CD4-positive, CD25-positive, alpha-beta regulatory T cell (primary cell): ENCODE results near the gene UBXN2A. TPM values are rescaled to one million over a fixed set of nuclear protein-coding genes. Genes with fewer than 3 reads are reported as not detected.
"Not testable (repeated sequence)": the region's sequence is repeated elsewhere in the genome, so short reads cannot be mapped to it uniquely, and the experiment has no call there.

Experiments
- ATAC-seq, 2 donors: fragments of 150-1000 bp; cut with Tn5 transposase; one replicate each; pipeline ENCODE4 v1.10.0; 2021; ENCODE audit warnings: low read depth in 2 of 2, moderate number of reproducible peaks in 2 of 2, moderate library complexity in 1 of 2
- DNase-seq, 3 donors: peaks; one replicate each; pipeline versions ENCODE4 v3.0.0 to v3.0.0-alpha.2; 2012 to 2022; ENCODE audit warnings: mixed read lengths in 1 of 3
- H3K27ac ChIP-seq: one replicate; pipeline ENCODE4 v1.7.0; 2013; ENCODE audit warnings: mild to moderate bottlenecking, low read length; ENCODE audit not compliant: insufficient read depth, poor library complexity, severe bottlenecking
- H3K27me3 ChIP-seq: one replicate; pipeline ENCODE4 v1.7.0; 2013; ENCODE audit warnings: low read length; ENCODE audit not compliant: control insufficient read depth, insufficient read depth
- H3K36me3 ChIP-seq: one replicate; pipeline ENCODE4 v1.7.0; 2013; ENCODE audit warnings: mild to moderate bottlenecking, low read length, moderate library complexity; ENCODE audit not compliant: control insufficient read depth, insufficient read depth
- H3K4me1 ChIP-seq: 2 replicates; pipeline ENCODE4 v1.7.0; 2013; ENCODE audit warnings: mild to moderate bottlenecking, low read length; ENCODE audit not compliant: insufficient read depth, control insufficient read depth, poor library complexity, severe bottlenecking
- H3K4me3 ChIP-seq: one replicate; pipeline ENCODE4 v1.7.0; 2013; ENCODE audit warnings: low read depth, mild to moderate bottlenecking, low read length, moderate library complexity
- H3K9me3 ChIP-seq, 2 experiments: 1 replicate in 1 of 2; 2 replicates in 1 of 2; pipeline ENCODE4 v1.7.0; 2013; ENCODE audit warnings: low read length in 2 of 2, mild to moderate bottlenecking in 1 of 2, moderate library complexity in 1 of 2; ENCODE audit not compliant: control insufficient read depth in 2 of 2
- H3K27ac Mint-ChIP-seq, 3 donors: one replicate each; pipeline ENCODE4 v1.8.0; 2020 to 2022; ENCODE audit warnings: mild to moderate bottlenecking in 3 of 3, mixed read lengths in 3 of 3, moderate library complexity in 2 of 3
- H3K27me3 Mint-ChIP-seq: one replicate; pipeline ENCODE4 v1.8.0; 2022; ENCODE audit warnings: mild to moderate bottlenecking, mixed read lengths
- H3K36me3 Mint-ChIP-seq: one replicate; pipeline ENCODE4 v1.8.0; 2020; ENCODE audit warnings: mixed read lengths
- H3K4me1 Mint-ChIP-seq, 4 donors: one replicate each; pipeline ENCODE4 v1.8.0; 2020 to 2022; ENCODE audit warnings: mixed read lengths in 4 of 4, mild to moderate bottlenecking in 1 of 4
- H3K4me3 Mint-ChIP-seq, 4 donors: one replicate each; pipeline ENCODE4 v1.8.0; 2020 to 2022; ENCODE audit warnings: mild to moderate bottlenecking in 4 of 4, mixed read lengths in 4 of 4, moderate library complexity in 3 of 4
- H3K9me3 Mint-ChIP-seq, 7 donors: one replicate each; pipeline ENCODE4 v1.8.0; 2020 to 2022; ENCODE audit warnings: mixed read lengths in 7 of 7, mild to moderate bottlenecking in 3 of 7, moderate library complexity in 2 of 7
- polyA plus RNA-seq, 4 donors: library from polyadenylated mRNA; unstranded; fragments of 300-500 nt; fragmentation: Illumina TruSeq; gene quantifications; one replicate each; pipeline ENCODE4 v1.2.3, GENCODE V29; 2021
- total RNA-seq: library from RNA; stranded (reverse); gene quantifications from one replicate; pipeline ENCODE4 v1.2.3, GENCODE V29; 2022

The UBXN2A gene
- total and polyA plus RNA-seq, 5 donors from 2014 or later = 7.7 to 15.0 (median 9.4) TPM

DNA sequence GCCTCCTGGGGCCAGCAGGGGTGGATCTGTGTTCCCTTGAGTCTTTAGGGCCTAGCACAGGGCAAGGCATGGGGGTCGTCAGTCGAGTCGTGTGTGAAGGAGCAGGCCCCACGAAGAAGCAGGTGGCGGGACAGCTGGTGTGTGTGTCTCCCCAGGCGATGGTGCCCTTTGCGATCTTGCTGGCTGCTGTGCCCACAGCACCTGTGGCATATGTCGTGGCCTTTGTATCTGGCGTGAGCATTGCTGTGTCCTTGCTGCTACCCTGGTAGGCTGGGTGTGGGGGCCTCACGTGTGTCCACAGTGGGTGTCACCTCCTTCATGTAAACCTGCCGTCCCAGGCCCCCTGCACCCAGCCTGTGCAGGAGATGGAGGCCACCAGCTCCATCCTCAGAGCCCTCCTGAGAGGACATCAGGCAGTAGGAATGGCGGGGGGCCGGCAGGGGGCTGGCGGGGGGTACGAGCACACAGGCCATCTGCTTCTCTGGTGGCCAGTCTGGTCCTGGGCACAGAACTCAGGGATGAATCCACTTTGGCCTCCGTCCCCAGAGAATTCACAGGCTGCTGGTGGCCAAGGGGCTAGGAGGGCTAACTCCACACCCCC, 82.8 kb downstream of the UBXN2A start:
- H3K36me3 Mint-ChIP-seq = peaks cover 31% of the 10 kb centered on the region
- no peak overlapping the region for H3K27ac Mint-ChIP-seq
- no peak for ATAC-seq

GRCh38 chr2:24024018-24024417, 83.8 kb downstream of the UBXN2A start:
- no peaks in the 10 kb centered on the region for H3K27me3 Mint-ChIP-seq
- Histone ChIP-seq H3K27ac (no peak overlapping the region), H3K36me3 (peaks cover 18% of the 10 kb centered on the region), H3K27me3 (no peaks in the 10 kb centered on the region), H3K4me3 (no peak overlapping the region), H3K4me1 (no peaks in the 10 kb centered on the region), H3K9me3 (no peaks in the 10 kb centered on the region)
- no peak overlapping the region for H3K4me3 Mint-ChIP-seq
- H3K27ac Mint-ChIP-seq = peak overlapping the region in 1 of 3 donors; percentile 66
- peaks cover 0 to 13% (median 2%) of the 10 kb centered on the region in 4 donors for H3K4me1 Mint-ChIP-seq
- DNase-seq = no peak
- peaks cover 37% of the 10 kb centered on the region for H3K36me3 Mint-ChIP-seq
- no peaks in the 10 kb centered on the region for H3K9me3 Mint-ChIP-seq
- no peak for ATAC-seq

More for the DNA sequence above, 82.8 kb downstream of the UBXN2A start:
- peaks cover 17% of the 10 kb centered on the region for H3K36me3 ChIP-seq
- no peak overlapping the region for H3K27ac ChIP-seq
- Mint-ChIP-seq H3K4me3 (no peak overlapping the region), H3K9me3 (no peaks in the 10 kb centered on the region), H3K27me3 (no peaks in the 10 kb centered on the region), H3K4me1 (peaks cover 0 to 8% (median 0%) of the 10 kb centered on the region in 4 donors)
- H3K9me3 ChIP-seq = no peaks in the 10 kb centered on the region
- H3K4me3 ChIP-seq = no peak overlapping the region
- no peak for DNase-seq
- H3K27me3 ChIP-seq = no peaks in the 10 kb centered on the region
- no peaks in the 10 kb centered on the region for H3K4me1 ChIP-seq

DNA sequence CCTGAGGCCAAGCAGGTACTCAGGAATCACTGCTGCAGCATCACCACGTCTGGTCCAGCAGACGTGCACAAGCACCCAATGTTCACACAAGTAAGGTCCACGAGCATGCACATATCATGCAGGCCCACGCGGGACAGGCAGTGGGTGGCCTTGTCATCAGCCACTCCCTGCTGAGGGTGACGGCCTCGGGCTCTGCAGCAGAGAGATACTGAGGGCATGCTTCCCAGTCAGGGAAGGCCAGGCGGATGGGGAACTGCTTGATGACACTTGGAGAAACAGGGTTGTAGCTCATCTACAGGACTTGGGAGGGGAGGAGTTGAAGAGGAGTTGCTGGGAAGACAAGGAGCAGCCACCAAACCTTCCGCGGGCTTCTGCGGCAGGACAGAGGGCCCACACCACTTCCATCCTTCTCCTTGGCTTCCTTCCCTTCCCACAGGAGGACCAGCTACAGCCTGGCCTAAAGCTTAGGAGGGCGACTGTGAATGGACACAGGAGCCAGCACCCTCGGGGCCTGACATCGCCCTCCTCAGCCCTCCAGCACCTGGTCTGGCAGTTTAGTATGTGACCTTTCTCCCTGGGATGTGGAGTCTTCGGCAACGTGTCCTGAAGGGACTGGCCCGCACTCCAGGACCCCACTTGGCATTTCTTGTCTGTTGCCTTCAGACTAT, 84.9 kb downstream of the UBXN2A start:
- DNase-seq (no peak), ATAC-seq (no peak)
- H3K27me3 Mint-ChIP-seq = no peaks in the 10 kb centered on the region
- H3K4me3 Mint-ChIP-seq = no peak overlapping the region
- Histone ChIP-seq H3K36me3 (peaks cover 29% of the 10 kb centered on the region), H3K4me3 (no peak overlapping the region), H3K27me3 (no peaks in the 10 kb centered on the region), H3K9me3 (no peaks in the 10 kb centered on the region), H3K4me1 (no peaks in the 10 kb centered on the region), H3K27ac (no peak overlapping the region)
- H3K4me1 Mint-ChIP-seq = peaks cover 0 to 13% (median 4%) of the 10 kb centered on the region in 4 donors
- no peaks in the 10 kb centered on the region for H3K9me3 Mint-ChIP-seq
- H3K36me3 Mint-ChIP-seq = peaks cover 48% of the 10 kb centered on the region
- peak overlapping the region in 1 of 3 donors; percentile 39 for H3K27ac Mint-ChIP-seq

- H3K4me3 ChIP-seq = no peak overlapping the region
- H3K4me1 ChIP-seq = no peaks in the 10 kb centered on the region
- DNase-seq (no peak), ATAC-seq (no peak)
- Mint-ChIP-seq H3K27ac (peak overlapping the region in 1 of 3 donors; percentile 12), H3K9me3 (no peaks in the 10 kb centered on the region), H3K27me3 (no peaks in the 10 kb centered on the region), H3K4me3 (no peak overlapping the region), H3K36me3 (peaks cover 55% of the 10 kb centered on the region), H3K4me1 (peaks cover 0 to 13% (median 4%) of the 10 kb centered on the region in 4 donors)
- H3K9me3 ChIP-seq = no peaks in the 10 kb centered on the region
- no peak overlapping the region for H3K27ac ChIP-seq
- H3K36me3 ChIP-seq = peaks cover 40% of the 10 kb centered on the region
- H3K27me3 ChIP-seq = no peaks in the 10 kb centered on the region
Measured at GRCh38 chr2:24026233-24026632, 86.0 kb downstream of the UBXN2A start.

DNA sequence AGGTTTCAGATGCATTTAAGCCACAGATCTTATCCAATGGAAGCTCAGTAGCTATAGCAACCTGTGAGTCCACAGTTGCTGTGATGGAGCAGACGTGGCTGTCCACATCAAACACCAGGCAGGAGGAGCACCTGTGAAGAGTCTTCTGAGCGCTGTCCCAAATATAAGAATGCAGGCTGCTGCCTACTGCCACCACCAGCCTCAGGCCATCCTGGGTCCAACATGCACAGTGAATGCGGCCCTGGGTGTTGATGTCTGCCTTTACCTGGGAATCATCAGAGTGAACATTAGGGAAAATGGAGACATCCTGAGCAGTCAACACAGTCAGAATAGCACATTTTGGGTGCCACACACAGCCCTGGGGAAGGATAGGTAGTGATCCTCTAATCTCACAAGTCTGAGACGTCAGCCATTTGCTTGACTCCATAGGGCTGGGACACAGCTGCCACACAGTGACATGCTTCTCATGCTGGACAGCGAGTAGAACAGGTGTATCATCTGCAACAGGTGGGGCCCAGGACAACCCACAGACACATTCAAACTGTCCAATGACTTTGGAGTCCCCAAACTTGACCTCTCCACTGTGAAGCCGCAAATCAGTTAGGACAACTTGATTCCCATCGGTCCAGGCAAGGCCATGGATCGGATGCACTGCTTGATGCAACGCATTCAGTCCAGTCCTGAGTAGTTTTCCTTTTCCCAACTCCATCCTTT, 98.7 kb downstream of the UBXN2A start:
- H3K9me3 ChIP-seq = no peaks in the 10 kb centered on the region
- H3K4me3 Mint-ChIP-seq = no peak overlapping the region
- DNase-seq (no peak), ATAC-seq (no peak)
- peaks cover 5% of the 10 kb centered on the region for H3K4me1 ChIP-seq
- no peaks in the 10 kb centered on the region for H3K27me3 Mint-ChIP-seq
- H3K27ac Mint-ChIP-seq = no peak overlapping the region
- no peaks in the 10 kb centered on the region for H3K9me3 Mint-ChIP-seq
- peaks cover 14 to 26% (median 21%) of the 10 kb centered on the region in 4 donors for H3K4me1 Mint-ChIP-seq
- H3K36me3 ChIP-seq = peaks cover 26% of the 10 kb centered on the region
- no peak overlapping the region for H3K4me3 ChIP-seq
- no peak overlapping the region for H3K27ac ChIP-seq
- no peaks in the 10 kb centered on the region for H3K27me3 ChIP-seq
- peaks cover 39% of the 10 kb centered on the region for H3K36me3 Mint-ChIP-seq

GRCh38 chr2:24040511-24040910, 100.2 kb downstream of the UBXN2A start:
- H3K4me1 Mint-ChIP-seq = peaks cover 17 to 28% (median 21%) of the 10 kb centered on the region in 4 donors
- Histone ChIP-seq H3K4me1 (peaks cover 5% of the 10 kb centered on the region), H3K27ac (no peak overlapping the region), H3K27me3 (no peaks in the 10 kb centered on the region), H3K4me3 (no peak overlapping the region), H3K9me3 (no peaks in the 10 kb centered on the region), H3K36me3 (peaks cover 26% of the 10 kb centered on the region)
- ATAC-seq (no peak), DNase-seq (no peak)
- H3K27ac Mint-ChIP-seq = no peak overlapping the region
- H3K36me3 Mint-ChIP-seq = peaks cover 36% of the 10 kb centered on the region
- no peaks in the 10 kb centered on the region for H3K9me3 Mint-ChIP-seq
- H3K27me3 Mint-ChIP-seq = no peaks in the 10 kb centered on the region
- no peak overlapping the region for H3K4me3 Mint-ChIP-seq

GRCh38 chr2:24043133-24043532, 102.9 kb downstream of the UBXN2A start:
- H3K36me3 ChIP-seq = peaks cover 13% of the 10 kb centered on the region
- not testable (repeated sequence) for DNase-seq, H3K9me3 ChIP-seq, H3K9me3 Mint-ChIP-seq, H3K27me3 ChIP-seq, H3K27ac Mint-ChIP-seq, ATAC-seq, H3K27ac ChIP-seq, H3K4me3 ChIP-seq, H3K27me3 Mint-ChIP-seq, H3K4me1 ChIP-seq, H3K4me3 Mint-ChIP-seq
- H3K36me3 Mint-ChIP-seq = peaks cover 22% of the 10 kb centered on the region
- H3K4me1 Mint-ChIP-seq = peaks cover 17 to 31% (median 20%) of the 10 kb centered on the region in 4 donors
